ENCODE data around the gene MOV10.

Gene MOV10

GRCh38 chr1:112743174-112744008 lies 68.9 kb downstream of the MOV10 start:
- DNase-seq (ENCODE audit: low spot score): no peak

DNA sequence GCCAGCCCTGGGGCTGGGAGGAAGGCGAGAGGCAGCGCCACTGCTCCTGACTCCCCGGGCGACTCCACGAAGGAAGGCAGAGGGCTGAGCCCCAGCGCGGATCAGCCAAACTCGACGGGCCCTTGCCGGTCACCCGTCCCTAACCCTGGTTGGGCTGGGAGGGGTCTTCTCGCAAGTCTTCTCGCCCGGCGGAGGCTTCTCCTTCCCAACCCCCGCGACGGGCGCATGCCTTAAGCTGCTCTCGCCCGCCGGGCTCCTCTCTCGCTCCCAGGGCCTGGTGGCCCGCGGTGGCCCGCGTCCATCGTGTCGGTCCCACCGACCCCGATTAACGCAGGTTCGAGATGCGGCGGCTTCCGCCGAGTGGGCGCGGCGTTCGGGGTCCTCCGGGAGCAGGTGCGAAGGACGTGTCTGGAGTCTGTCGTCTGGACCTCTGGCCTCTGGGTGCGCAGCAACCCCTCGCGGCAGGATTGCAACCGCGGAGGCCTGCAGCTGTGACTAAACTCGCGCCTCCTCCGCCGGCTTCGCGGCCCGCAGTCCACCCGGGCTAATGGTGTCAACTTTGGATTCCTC lies 69.6 kb downstream of the MOV10 start:
- no peak for DNase-seq (ENCODE audit: low spot score)

DNA sequence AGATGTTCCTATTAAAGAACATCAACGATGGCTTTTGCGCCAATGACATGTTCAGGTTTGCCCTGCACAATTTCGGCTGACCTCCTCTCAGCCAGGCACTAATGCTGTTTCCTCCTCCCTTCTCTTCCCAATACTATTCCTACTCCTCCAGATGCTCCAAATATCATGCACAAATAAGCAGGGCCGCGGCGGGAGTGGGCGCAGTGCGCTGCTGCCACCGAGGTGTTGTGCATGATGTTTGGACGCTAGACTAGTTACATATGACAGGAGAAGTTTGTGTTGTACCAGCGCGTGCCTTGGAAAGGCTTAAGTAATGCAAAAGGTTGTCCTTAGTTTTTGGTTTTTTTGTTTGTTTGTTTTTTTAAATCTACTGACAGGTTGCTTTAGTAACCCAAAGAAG lies 73.9 kb downstream of the MOV10 start:
- no peak for DNase-seq (ENCODE audit: low spot score)

All from globus pallidus (tissue), 1 donor.